ENCODE measurements around the gene S100A16. TPM values are rescaled to one million over a fixed set of nuclear protein-coding genes. Genes with fewer than 3 reads are reported as not detected.

The S100A16 gene
- total RNA-seq, 1 experiment from 2014 or later, result 726 TPM

DNA sequence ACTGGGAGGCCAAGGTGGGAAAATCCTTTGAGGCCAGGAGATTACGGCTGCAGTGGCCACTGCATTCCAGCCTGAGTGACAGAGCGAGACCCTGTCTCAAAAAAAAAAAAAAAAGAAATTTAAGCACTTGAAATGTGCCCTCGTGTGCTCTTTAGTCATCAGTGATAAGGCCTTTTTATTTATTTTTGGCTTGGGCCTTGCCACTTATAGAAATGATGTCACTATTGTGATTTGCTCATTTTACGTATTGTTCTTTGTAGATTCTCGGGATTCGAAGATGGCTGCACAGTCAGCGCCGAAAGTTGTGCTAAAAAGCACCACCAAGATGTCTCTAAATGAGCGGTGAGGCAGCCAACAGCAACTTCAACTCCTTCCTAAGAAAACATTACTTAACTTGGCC is 23.4 kb upstream of the S100A16 start:
- DNase-seq (ENCODE audit: low spot score), result no peak

DNA sequence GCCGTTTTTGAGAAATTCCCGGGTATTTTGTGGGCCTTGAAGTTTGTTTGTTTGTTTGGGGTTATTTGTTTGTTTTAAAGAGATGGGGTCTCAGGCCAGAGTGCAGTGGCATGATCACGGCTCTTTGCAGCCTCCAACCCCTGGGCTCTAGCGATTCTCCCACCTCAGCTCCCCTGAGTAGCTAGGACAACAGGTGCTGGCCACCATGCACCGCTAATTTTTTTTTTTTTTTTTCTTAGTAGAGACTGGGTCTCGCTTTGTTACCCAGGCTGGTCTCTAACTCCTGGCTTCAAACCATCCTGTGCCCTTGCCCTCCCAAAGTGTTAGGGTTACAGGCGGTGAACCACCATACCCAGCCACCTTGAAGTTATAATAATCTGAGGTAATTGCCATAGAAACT is 22.9 kb upstream of the S100A16 start:
- DNase-seq (ENCODE audit: low spot score), result no peak

DNA sequence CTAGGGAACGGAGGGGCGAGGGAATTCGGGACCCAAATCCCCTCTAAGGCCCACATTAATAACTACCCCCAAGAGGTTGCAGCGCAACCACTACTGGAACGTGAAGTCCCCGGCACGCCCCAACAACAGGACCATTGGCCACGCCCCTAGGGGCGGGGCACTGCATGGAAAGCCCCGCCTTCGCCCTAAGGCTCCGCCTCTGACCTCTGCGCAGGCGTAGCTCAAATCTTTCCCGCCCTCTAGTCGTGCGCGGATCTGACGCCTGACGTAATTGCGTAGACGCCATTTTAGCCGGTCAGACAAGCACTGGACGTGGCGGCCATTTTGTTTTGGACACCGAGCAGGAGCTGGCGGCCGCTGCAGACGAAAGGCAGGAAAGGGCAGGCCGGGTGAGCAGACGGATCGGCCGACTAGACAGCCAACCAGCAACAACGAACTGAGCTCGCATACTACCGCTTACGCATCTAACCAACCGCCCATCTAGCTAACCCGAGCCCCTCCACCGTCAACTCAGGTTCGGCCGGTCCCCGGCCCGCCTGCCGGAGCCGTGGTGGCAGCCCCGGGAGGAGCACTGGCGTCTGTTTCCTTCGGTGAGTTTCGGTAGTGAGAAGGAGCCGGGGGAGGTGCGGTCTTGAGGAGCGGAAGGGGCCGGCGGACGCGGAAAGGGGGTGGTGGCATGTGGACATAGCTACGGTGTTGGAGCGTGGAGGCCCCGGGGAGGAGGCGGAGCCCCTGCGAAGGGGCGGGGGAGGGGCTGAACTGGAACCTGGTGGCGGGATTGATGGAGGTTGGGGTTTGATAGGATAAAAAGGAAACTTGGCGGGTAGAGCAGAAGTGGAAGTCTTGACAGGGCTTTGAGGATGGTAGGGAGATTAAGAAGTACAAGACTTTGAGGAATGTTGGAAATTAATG is 21.1 kb upstream of the S100A16 start, which contains the start of gene CHTOP:
CHTOP (plus strand) TSS at position 313 of the 912 bp plus-strand sequence. CDS start 2,523 bp downstream, outside the sequence.
- DNase-seq (ENCODE audit: low spot score), result peak; percentile 98

DNA sequence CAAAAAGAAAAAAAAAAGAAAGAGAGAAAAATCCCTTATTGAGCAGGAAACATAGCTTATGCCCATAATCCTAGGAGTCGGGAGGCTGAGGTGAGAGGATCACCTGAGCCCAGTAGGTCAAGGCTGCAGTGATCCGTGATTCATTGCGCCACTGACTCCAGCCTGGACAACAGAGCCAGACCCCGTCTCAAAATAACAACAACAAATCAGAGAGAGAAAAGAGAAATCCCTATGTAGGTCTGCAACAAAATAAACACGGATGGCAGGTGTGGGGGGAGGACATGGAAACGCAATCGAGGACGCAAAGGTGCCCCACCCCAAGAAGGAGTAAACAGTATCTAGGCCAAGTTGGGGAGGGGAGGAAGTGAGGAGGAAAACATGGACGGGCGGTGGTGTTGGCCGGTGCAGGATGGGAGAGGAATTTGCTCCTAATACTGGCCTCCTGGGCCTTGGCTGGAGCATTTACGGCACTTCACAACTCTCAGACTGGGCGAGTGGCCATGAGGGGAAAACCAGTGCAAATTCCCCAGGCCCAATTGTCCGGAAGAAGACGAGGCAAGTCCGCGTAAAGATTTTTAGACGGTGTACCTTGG is 20.3 kb upstream of the S100A16 start:
- DNase-seq (ENCODE audit: low spot score), result no peak

DNA sequence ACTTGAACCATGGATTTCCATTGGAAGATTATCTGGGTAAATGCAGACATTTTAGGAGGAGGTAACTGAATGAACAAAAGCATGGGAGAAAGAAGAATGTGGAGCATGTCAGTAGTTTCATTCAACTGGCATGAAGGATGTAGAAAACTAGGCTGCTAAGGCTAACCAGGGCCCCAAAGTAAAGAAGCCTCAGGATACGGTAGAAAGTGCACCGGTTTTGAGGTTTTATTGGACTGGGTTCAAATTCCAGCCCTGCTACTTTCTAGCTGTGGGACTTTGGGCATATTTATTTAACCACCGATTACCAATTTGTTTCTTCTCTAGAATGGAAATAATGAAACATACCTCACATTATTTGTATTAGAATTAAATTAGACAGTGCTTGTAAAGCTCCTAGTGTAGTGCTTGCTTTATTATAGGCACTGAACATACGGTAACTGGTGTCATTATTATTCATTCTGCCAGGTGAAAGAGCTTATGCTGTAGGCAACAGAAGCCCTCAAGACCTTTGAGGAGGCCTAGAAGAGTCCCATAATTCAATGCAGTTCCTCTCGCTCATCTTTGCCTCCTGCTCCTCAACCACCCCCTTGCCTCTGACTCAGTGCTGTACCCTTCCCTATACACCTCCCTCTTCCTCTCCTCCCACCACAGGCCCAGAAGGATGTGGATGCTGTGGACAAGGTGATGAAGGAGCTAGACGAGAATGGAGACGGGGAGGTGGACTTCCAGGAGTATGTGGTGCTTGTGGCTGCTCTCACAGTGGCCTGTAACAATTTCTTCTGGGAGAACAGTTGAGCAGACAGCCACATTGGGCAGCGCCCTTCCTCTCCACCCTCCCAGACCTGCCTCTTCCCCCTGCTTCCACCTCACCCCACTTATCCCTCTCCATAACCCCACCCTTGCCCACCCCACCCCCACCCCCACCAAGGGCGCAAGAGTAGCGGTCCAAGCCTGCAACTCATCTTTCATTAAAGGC is 18.4 kb upstream of the S100A16 start:
- DNase-seq (ENCODE audit: low spot score), result no peak

DNA sequence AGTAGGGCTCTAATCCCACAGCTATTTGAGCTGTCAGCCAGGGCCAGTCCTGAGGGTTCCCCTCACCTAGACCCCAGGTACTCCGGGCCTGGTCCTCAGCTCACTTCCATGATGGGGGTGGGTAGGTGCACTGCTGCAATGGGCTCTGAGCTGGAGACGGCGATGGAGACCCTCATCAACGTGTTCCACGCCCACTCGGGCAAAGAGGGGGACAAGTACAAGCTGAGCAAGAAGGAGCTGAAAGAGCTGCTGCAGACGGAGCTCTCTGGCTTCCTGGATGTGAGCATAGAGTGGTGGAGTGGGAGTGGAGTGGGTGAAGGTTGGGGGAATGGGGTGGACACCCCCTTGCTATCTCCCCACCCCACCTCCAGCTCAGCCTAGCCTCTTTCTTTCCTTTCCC is 17.4 kb upstream of the S100A16 start:
- no peak for DNase-seq (ENCODE audit: low spot score)

DNA sequence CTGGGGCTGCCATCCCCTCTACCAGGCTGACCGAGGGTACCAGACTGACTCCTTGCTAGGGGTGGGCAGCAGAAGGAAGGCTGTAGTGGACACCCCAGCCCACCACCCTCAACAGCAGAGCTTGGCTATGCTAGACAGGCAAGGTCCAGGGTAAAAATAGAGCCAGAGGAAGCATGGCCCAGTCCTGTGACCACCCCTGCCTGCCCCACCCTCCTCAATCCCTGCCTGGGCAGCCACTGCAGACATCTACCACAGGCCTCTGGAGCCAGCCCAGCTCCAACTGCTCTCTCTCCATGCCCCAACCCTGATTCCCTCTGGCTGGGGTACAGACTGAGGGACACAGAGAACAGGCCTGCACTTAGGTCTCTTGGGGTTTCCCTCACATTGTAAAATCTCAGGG is 17.0 kb upstream of the S100A16 start:
- no peak for DNase-seq (ENCODE audit: low spot score)

DNA sequence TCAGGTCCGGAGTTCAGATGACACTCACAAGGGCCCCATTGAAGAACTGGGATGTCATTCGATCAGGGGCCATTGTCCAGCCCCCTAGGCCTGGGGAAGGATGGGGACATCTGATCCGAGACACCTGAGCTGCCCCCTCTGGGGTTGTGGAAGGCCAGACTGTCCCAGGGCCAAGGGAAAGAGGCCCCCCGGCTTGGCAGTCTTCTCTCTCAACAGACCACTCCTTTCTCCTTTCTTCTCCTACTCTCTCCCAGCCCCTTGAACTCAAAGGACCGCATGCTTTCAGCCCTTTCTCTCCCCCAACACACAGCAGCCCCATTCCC is 16.4 kb upstream of the S100A16 start:
- DNase-seq (ENCODE audit: low spot score), result no peak

DNA sequence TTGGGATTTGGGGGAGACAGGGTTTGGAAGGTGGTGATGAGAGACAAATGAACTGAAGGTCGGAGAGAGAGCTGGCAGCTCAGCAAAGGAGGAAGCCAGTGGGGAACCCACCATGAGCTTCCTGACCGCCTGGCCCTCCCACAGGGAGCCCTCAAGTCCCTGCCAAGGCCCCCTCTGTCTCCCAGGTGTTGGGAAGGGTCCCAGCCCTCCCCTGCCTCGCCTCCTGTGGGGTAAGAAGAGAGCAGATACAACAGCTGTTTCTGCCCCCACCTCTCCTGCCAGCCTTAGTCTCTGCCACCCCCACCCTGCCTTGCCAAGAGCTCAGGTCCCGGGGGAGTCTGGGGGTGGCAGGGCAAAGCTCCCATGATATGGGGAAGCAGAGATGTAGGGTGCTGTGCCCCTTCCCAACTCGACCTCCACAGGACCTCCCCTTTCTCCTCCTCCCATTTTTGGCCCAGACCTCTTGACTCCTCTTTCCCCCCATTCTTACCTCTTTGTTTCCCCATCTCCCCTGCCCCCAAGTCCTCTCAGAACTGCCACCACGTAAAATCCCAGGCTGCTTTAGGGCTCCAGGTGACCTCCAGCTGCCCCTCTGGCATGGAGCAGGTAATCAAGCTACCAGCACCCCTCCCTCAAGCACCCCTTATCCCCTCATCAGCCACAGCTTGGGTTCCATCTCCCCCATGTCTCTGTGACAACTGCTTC is 15.9 kb upstream of the S100A16 start:
- DNase-seq (ENCODE audit: low spot score), result no peak

DNA sequence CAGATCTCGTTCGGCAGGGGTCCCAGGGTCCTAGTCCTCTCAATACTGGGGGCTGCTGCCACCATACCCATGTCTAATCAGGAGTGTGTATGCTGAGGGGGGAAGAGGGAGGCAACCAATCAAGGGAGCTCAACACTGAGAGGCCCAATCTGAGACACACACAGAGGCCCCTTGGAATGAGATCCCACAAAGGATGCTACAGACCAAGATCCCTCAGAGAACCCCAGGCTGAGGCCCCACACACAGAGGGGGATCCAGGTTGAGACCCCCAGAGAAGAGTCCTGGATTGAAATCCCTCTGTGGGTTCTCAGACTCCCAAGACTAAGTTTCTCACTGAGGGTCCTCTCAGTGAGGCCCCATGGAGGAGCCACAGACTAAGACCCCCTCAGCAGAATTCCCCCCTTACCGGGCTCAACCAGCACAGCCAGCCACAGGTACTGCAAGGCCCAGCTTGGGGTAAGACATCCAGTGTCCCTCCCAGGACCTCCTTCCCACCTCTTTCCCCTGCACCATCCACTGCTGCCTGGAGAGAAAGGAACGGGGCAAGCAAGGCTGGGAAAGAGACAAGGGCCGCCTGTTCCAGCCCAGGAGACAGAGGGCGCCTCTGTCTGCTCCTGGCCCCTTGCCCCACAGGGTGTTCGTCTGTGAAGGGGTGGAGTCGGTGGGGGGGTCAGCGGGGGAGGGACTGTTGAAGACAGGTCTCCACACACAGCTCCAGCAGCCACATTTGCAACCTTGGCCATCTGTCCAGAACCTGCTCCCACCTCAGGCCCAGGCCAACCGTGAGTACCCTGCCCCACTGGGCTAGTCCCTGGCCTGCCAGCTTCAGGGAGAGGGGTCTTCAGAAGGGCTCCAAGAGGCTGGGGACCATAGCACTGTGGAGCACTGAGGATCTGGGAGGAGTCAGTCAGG is 15.0 kb upstream of the S100A16 start, which contains the start of gene S100A1:
S100A1 (plus strand) TSS at position 720 of the 912 bp plus-strand sequence. CDS start 2,088 bp downstream, outside the sequence.
- DNase-seq (ENCODE audit: low spot score), result no peak

DNA sequence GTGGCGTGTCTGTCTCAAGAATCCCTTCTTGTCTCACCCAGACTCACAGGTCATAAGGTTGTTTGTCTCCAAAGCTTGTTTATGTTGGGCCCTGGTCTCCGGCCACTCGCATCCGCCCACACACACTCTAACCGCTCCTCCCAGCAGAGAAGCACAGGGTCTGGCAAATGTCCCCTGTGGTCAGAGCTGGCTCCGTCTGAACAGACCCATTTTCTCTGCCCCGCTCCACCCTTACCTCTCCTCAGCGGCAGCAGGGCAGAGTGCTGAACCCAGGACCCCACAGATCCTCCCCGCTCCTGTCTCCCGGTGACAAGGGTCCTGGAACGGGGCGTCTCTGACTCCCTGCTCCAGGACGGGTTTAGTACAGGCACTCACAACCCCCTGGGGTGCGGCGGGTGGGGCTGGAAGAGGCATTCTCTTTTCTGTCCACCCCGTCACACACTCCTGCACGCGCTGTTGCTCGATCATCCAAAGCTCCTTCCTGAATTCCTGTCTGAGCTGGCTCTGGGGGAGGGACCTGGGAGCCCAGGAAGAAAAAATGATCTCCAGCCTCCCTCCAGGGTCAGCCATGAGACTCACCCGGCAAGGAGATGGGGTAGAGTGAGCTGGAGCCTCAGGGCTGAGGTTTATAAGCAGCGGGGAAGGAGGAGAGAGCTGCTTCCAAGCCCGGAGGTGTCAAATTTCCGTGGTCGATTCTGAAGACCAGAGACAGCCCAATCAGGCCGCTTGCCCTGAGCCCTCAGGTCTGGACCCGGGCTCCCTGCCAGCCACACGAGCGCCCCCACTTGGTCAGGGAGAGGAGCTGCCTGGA is 14.2 kb upstream of the S100A16 start, which contains the start of gene S100A13:
S100A13 (minus strand) TSS at position 602 of the 811 bp plus-strand sequence. CDS start 1,033 bp downstream, outside the sequence.
- peak; percentile 97 for DNase-seq (ENCODE audit: low spot score)

DNA sequence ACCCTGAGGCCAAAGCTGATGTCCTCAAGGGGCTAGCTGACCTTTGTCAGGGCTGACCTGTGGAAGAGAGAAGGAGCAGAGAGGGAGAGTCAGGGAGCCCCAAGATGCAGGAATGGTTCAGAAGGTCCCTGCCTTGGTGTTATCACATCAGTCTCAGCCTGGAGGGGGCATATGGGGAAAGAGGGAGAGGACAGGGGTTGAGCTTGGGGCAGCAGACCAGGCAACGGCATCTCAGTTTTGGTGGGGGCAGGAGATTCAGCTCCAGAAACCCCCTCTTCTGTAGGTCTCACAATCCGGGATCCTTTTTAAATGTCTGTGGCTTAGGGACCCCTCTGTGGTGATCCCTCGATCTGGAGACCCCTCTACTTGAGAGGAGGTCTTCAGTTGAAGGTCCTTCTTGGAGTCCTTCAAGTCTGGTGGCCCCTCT is 13.6 kb upstream of the S100A16 start:
- no peak for DNase-seq (ENCODE audit: low spot score)

DNA sequence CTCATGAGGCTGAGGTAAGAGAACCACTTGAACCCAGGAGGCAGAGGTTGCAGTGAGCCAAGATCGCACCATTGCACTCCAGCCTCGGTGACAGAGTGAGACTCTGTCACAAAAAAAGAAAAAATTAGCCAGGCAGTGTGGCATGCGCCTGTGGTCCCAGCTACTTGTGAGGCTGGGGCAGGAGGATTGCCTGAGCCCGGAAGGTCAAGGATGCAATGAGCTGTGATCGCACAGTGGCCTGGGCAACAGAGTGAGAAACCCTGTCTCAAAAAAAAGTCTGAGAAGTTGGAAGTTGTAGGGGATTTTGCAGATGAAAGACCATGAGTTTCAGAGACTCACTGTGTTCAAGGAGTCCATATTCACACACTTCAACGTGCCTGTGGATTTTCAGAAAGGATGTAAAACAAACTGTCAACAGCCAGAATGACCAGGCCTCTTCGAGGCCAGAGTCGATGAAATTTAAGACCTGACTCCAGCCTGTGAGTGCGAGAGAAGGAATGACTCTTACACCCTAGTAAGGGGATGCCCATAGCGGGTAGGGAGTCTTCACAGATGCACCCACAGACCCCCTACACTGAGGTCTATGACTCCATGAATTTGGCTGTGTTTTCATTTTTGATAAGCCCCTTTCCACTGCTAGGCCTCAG is 12.2 kb upstream of the S100A16 start:
- DNase-seq (ENCODE audit: low spot score), result no peak

DNA sequence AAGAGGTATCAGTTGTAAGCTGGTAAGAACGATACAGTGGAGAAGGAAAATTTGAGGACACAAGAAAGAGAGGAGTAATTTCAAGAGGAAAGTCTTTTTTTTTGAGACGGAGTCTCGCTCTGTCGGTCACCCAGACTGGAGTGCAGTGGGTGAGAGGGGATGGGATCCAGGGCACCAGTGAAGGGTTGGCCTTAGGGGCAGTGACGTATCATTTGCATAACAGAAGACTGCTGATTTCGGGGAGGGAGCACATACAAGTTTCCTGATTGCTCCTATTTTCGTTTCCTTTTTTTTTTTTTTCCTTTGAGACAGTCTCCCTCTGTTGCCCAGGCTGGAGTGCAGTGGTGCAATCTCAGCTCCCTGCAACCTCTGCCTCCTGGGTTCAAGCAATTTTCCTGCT is 10.2 kb upstream of the S100A16 start:
- no peak for DNase-seq (ENCODE audit: low spot score)

DNA sequence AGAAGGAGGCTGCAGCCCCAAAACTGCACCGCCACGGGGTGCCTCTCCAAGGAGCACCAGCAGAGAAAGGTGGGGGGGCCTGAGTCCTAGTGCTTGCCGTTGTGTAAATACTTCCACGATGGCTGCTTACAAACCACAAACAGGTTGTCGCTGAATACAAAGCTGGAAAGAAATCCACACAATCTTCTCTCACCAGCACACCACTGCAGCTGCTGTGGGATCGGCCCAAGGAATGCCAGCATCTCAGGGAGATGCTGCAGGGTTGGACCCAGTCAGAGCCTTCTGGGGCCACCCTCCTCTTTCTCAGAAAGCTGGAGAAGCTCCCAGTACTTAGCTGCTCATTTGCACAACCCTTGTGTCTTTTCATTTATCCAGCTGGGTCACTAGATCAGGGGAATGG is 6.2 kb upstream of the S100A16 start:
- no peak for DNase-seq (ENCODE audit: low spot score)

DNA sequence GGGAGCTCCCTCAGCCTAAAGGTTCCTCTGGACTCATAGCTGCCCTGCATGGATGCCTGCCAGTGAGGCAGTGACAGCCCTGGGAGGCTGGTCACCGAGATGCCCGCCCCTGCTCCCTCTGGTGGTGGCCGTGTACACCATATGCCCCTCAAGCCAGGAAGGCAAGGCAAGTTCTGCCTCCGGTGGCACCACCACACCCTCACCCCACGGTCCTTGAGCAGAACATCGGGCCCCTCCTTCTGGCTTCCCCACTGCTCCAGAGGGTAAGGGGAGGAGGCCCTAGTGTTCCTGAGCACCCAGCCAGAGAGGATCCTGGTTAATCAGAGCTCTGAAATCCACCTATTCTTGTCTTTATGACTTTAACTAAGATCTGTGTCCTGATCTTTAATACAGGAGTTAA is 4.7 kb upstream of the S100A16 start:
- peak; percentile 62 for DNase-seq (ENCODE audit: low spot score)

DNA sequence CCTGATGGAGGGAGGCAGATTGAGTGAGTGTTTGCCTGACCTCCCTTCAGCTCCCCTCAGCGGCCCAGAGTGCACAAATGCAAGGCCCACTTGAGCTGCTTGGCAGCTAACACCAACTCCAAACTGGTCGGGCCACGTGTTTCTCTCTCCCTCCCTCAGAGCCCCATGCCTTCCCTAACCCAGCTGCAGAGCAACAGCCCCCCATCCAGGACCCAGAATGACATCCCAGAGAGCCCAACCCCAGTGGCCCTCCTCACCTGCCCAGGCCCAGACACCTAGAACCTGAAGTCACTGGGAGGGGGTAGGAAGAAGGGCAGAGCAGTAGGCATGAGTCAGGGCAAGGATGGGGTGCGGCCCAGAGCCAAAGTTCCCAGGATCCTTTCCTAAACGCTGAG is 4.0 kb upstream of the S100A16 start:
- DNase-seq (ENCODE audit: low spot score), result no peak

DNA sequence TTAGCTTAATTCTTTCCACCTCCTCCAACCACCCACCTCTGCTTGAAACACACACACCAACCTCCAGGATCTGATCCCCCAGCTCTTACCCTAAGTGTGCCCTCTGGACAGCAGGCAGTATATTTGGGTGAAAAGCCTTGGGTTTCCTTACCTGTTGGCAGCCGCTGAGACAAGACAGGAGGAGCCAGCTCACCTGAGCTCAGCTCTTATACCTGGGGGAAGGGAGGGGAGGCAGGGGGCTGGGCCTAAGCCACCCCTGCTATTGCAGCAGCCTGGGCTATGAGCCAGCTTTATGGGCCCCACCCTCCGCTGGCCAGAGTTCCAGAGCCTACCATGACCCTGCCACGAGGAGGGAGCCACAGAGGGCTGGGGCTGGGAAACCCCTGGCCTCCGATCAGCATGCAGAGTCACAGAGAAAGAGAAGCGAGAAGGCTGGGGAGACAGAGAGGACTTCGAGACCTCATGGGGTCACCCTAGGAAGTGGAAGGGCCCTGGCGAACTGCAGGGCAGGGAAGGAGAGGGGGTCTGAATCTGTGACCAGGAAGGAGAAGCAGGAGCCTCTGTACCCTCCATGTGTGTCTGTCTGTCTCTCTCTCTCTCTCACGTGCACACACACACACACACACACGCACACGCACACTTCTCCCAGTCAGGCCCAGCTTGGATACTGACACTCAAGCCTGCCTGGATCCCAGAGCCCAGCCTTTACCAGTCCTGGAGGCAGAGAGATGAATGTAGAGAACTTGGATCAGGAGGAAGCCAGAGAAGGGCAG is 3.4 kb upstream of the S100A16 start, which contains the start of gene S100A14:
S100A14 (minus strand) TSS at position 182 of the 773 bp plus-strand sequence. CDS start 467 bp downstream, outside the sequence.
- DNase-seq (ENCODE audit: low spot score), result no peak
